GM18520 (cell line): Measurements from ENCODE around the gene SYPL1.

ENCODE experiments used
- ATAC-seq: cut with Tn5 transposase; IDR thresholded peaks from one replicate; pipeline ENCODE4 v1.9.1; 2021; ENCODE audit not compliant: unreplicated experiment

SYPL1 gene

GRCh38 chr7:106122713-106123112 is 10.6 kb upstream of the SYPL1 start:
- no peak for ATAC-seq

- ATAC-seq, result no peak
Observed at GRCh38 chr7:106121189-106121810, 9.2 kb upstream of the SYPL1 start.

GRCh38 chr7:106120500-106120899 is 8.4 kb upstream of the SYPL1 start:
- ATAC-seq, result no peak

- ATAC-seq, result no peak
Observed at GRCh38 chr7:106119719-106120118, 7.6 kb upstream of the SYPL1 start.

- no peak for ATAC-seq
Observed at GRCh38 chr7:106117786-106118544, 5.9 kb upstream of the SYPL1 start.

GRCh38 chr7:106116161-106116704 is 4.1 kb upstream of the SYPL1 start:
- ATAC-seq, result no peak

- ATAC-seq, result no peak
Observed at GRCh38 chr7:106114716-106115383, 2.7 kb upstream of the SYPL1 start.

GRCh38 chr7:106112972-106113421 is 885 bp upstream of the SYPL1 start:
- ATAC-seq, result no peak

- peak; percentile 30 for ATAC-seq
Observed at GRCh38 chr7:106111655-106112117, 426 bp downstream of the SYPL1 start.

- ATAC-seq, result no peak
Observed at GRCh38 chr7:106110885-106111654, 1.0 kb downstream of the SYPL1 start.

GRCh38 chr7:106110238-106110560 is 1.9 kb downstream of the SYPL1 start:
- ATAC-seq, result no peak

- no peak for ATAC-seq
Observed at GRCh38 chr7:106109521-106110237, 2.4 kb downstream of the SYPL1 start.

GRCh38 chr7:106108991-106109390 is 3.1 kb downstream of the SYPL1 start:
- no peak for ATAC-seq

- ATAC-seq, result no peak
Observed at GRCh38 chr7:106104721-106105260, 7.3 kb downstream of the SYPL1 start.

GRCh38 chr7:106102387-106102966 is 9.6 kb downstream of the SYPL1 start:
- no peak for ATAC-seq

- no peak for ATAC-seq
Observed at GRCh38 chr7:106101726-106102125, 10.4 kb downstream of the SYPL1 start.

GRCh38 chr7:106100863-106101629 is 11.1 kb downstream of the SYPL1 start:
- ATAC-seq, result no peak

- no peak for ATAC-seq
Observed at GRCh38 chr7:106099539-106099938, 12.6 kb downstream of the SYPL1 start.

GRCh38 chr7:106098889-106099288 is 13.2 kb downstream of the SYPL1 start:
- ATAC-seq, result no peak
